Measurements from ENCODE around the gene XPNPEP1. TPM values are rescaled to one million over a fixed set of nuclear protein-coding genes. Genes with fewer than 3 reads are reported as not detected.

XPNPEP1 gene
- total RNA-seq, 1 experiment from 2014 or later, result 71.3 TPM

- H3K4me2 ChIP-seq (ENCODE audit: insufficient read depth, insufficient read length, low read length), result no peak overlapping the region
- Mint-ChIP-seq H3K27me3 (ENCODE audit: low read depth) (no peaks in the 10 kb centered on the region), H3K27ac (no peak overlapping the region), H3K36me3 (ENCODE audit: insufficient read depth in 1 of 3, low read depth in 3 of 3) (peaks cover 0 to 9% (median 0%) of the 10 kb centered on the region in 3 experiments; a peak in 3 of 7 replicates), H3K9me3 (peaks cover 6% of the 10 kb centered on the region in 2 experiments), H3K4me3 (no peak overlapping the region), H3K4me1 (peaks cover 4 to 9% of the 10 kb centered on the region in 2 experiments; a peak in 2 of 4 replicates)
- H2AK5ac ChIP-seq (ENCODE audit: insufficient read length, low read length), result no peak overlapping the region
- H2BK15ac ChIP-seq (ENCODE audit: low read depth, low read length), result no peak overlapping the region
- no peak overlapping the region for H4K5ac ChIP-seq (ENCODE audit: insufficient read length, low read depth, low read length)
- DNase-seq, result no peak
- no peak overlapping the region for H4K8ac ChIP-seq (replicated peaks; ENCODE audit: insufficient read length, low read depth, low read length)
- H3K9me3 ChIP-seq (ENCODE audit: control insufficient read depth, low read depth, low read length), result no peaks in the 10 kb centered on the region
- H3K23me2 ChIP-seq (ENCODE audit: insufficient read length, low read depth, low read length, poor library complexity, severe bottlenecking), result no peaks in the 10 kb centered on the region
- H4K91ac ChIP-seq (ENCODE audit: insufficient read length, low read depth, low read length), result no peak overlapping the region
- no peaks in the 10 kb centered on the region for H4K20me1 ChIP-seq (ENCODE audit: control insufficient read depth, insufficient read depth, insufficient read length)
- no peak overlapping the region for H3T11ph ChIP-seq (ENCODE audit: low read length)
- no peaks in the 10 kb centered on the region for H3K27me3 ChIP-seq (ENCODE audit: insufficient read depth, low read length)
- WGBS (ENCODE audit: extremely low coverage, insufficient read length, low lambda C conversion rate), result no CpG with 5 or more reads among the region's 1 CpG
- H3K4ac ChIP-seq (ENCODE audit: low read depth, low read length), result no peak overlapping the region
- no peak overlapping the region for H2BK5ac ChIP-seq (ENCODE audit: insufficient read length, low read length)
- H3K23ac ChIP-seq (ENCODE audit: insufficient read length, low read depth, low read length), result no peak overlapping the region
- no peaks in the 10 kb centered on the region for H3K79me1 ChIP-seq (ENCODE audit: insufficient read depth, low read depth, low read length, poor library complexity, severe bottlenecking)
- H3K4me1 ChIP-seq (ENCODE audit: insufficient read depth, low read length), result no peaks in the 10 kb centered on the region
- no peak overlapping the region for H3K27ac ChIP-seq (ENCODE audit: insufficient read length, low read depth, low read length)
- H3K18ac ChIP-seq (ENCODE audit: insufficient read length, low read depth, low read length), result no peak overlapping the region
- no peak for TF ChIP-seq CTCF (conservative IDR thresholded peaks at IDR 0.05)
- H2BK20ac ChIP-seq (ENCODE audit: low read depth, low read length, poor library complexity, severe bottlenecking), result no peak overlapping the region
- H3K9ac ChIP-seq (ENCODE audit: extremely low read depth, insufficient read length, low read length), result no peak overlapping the region
- no peak overlapping the region for H3K14ac ChIP-seq (ENCODE audit: insufficient read depth, low read length)
- H2AFZ ChIP-seq (ENCODE audit: low read length), result no peak overlapping the region
- 0 out of 2 replicates have a peak, but pooled peaks cover 1% of the 10 kb centered on the region for H3K79me2 ChIP-seq (ENCODE audit: insufficient read depth, low read length)
- no peak overlapping the region for H2BK12ac ChIP-seq (ENCODE audit: insufficient read length, low read depth, low read length)
- no peak overlapping the region for H3K56ac ChIP-seq (ENCODE audit: insufficient read length, low read depth, low read length)
- H2BK120ac ChIP-seq (ENCODE audit: low read depth, low read length, poor library complexity, severe bottlenecking), result no peak overlapping the region
Measured at GRCh38 chr10:109824206-109824605, 99.1 kb downstream of the XPNPEP1 start.

Data from H9 (cell line).